Testis (tissue), 2 donors: ENCODE data around the gene PIP5K1C.

Experiments
- POLR2A ChIP-seq: fragments of 450-650 bp; IDR thresholded peaks from one replicate; pipeline ENCODE4 v1.6.1; 2017; ENCODE audit warnings: antibody characterized with exemption, mild to moderate bottlenecking, moderate library complexity
- TF ChIP-seq, protein P1 (sequence below), 3 experiments: fragments of 450-650 bp in 2 of 3; fragments of 200-600 bp in 1 of 3; sonication (generic) in 1 of 3; IDR thresholded peaks; one replicate each; pipeline ENCODE4 v1.5.1; 2016 to 2019; ENCODE audit warnings: antibody characterized with exemption in 3 of 3, mild to moderate bottlenecking in 2 of 3, moderate library complexity in 1 of 3

- TF ChIP-seq, protein P1, sequence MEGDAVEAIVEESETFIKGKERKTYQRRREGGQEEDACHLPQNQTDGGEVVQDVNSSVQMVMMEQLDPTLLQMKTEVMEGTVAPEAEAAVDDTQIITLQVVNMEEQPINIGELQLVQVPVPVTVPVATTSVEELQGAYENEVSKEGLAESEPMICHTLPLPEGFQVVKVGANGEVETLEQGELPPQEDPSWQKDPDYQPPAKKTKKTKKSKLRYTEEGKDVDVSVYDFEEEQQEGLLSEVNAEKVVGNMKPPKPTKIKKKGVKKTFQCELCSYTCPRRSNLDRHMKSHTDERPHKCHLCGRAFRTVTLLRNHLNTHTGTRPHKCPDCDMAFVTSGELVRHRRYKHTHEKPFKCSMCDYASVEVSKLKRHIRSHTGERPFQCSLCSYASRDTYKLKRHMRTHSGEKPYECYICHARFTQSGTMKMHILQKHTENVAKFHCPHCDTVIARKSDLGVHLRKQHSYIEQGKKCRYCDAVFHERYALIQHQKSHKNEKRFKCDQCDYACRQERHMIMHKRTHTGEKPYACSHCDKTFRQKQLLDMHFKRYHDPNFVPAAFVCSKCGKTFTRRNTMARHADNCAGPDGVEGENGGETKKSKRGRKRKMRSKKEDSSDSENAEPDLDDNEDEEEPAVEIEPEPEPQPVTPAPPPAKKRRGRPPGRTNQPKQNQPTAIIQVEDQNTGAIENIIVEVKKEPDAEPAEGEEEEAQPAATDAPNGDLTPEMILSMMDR (IDR thresholded peaks at IDR 0.05), result peak; percentile 68 to 97 (median 81)
- no peak for TF ChIP-seq POLR2A
These were observed at the start of gene PIP5K1C for GRCh38 chr19:3700242-3701032.
